Bronchial epithelial cell (primary cell): ENCODE results near the gene MRPS15. TPM values are rescaled to one million over a fixed set of nuclear protein-coding genes. Genes with fewer than 3 reads are reported as not detected.
A peak's percentile ranks its signal among the peaks of the same experiment; 100 is the strongest.

ENCODE experiments used
- DNase-seq: peaks from one replicate; pipeline ENCODE4 v3.0.0-alpha.2; 2010; ENCODE audit warnings: low read depth
- FAIRE-seq: peaks from 2 replicates; lab custom pipeline; 2011; peaks lifted over from hg19 to GRCh38; lab: Jason Lieb, UNC
- H3K27me3 ChIP-seq: 2 replicates; pipeline ENCODE4 v1.5.1; 2011; ENCODE audit warnings: low read length; ENCODE audit not compliant: control insufficient read depth, insufficient read depth
- H3K36me3 ChIP-seq: 2 replicates; pipeline ENCODE4 v1.5.1; 2011; ENCODE audit warnings: low read length; ENCODE audit not compliant: control insufficient read depth, insufficient read depth
- H3K4me3 ChIP-seq: 2 replicates; pipeline ENCODE4 v1.5.1; 2011; ENCODE audit warnings: mild to moderate bottlenecking, low read depth, low read length, control low read depth
- total RNA-seq: library from RNA; depleted of rRNA; stranded (reverse); fragments of >200 nt; gene quantifications from 2 replicates; pipeline ENCODE4 v1.2.1, GENCODE V29; 2014
- TF ChIP-seq, protein P1 (sequence below): IDR thresholded peaks from 2 replicates; pipeline ENCODE4 v1.5.1; 2011; ENCODE audit warnings: mild to moderate bottlenecking, moderate library complexity, low read length, control low read depth, inconsistent platforms; ENCODE audit not compliant: insufficient read depth, severe bottlenecking

MRPS15 gene
- total RNA-seq, 1 donor from 2014 or later = 64.5 TPM

DNA sequence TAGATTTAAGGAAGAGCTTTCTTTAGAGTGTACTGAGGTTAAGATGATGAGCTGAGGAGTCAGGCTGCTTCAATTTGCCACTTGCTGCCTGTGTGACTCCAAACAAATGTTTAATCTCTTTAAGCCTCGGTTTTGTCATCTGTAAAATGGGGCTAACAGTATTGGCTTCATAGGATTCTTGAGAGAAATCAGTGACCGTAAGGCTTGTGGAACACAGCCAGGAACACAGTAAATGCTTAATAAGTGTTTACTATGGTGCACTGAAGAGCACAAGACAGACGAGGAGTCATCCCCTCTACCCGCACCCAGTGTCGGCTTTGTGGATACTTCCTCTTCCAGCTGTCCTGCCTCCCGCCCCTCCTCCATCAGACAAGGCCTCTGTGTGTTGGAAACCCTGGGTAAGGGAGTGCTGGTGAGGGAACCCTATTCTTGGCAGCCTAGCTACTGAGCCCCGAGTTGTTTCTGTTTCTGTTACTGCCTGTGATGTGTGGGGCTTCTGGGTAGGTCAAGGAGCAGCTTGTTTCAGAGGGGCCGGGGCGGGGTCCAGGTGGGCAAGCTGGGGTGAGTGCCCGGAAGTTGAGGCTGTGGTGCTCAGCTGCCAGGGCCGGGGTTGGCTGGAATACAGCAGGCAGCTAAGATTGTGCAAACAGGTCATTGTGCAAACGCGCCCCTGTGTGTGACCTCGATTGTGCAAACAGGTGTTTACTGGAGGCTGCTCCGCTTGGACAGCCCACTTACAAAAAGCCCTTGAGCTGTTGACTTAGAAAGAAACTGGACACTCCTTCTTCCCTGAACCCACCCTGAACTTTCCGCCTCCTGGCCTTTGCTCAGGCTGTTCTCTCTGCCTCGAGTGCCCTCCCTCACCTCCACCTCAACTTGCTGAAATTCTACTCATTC, 22.5 kb upstream of the MRPS15 start:
- peak; percentile 44 for DNase-seq
- no peak for FAIRE-seq
- TF ChIP-seq, protein P1, sequence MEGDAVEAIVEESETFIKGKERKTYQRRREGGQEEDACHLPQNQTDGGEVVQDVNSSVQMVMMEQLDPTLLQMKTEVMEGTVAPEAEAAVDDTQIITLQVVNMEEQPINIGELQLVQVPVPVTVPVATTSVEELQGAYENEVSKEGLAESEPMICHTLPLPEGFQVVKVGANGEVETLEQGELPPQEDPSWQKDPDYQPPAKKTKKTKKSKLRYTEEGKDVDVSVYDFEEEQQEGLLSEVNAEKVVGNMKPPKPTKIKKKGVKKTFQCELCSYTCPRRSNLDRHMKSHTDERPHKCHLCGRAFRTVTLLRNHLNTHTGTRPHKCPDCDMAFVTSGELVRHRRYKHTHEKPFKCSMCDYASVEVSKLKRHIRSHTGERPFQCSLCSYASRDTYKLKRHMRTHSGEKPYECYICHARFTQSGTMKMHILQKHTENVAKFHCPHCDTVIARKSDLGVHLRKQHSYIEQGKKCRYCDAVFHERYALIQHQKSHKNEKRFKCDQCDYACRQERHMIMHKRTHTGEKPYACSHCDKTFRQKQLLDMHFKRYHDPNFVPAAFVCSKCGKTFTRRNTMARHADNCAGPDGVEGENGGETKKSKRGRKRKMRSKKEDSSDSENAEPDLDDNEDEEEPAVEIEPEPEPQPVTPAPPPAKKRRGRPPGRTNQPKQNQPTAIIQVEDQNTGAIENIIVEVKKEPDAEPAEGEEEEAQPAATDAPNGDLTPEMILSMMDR = no peak
- Histone ChIP-seq H3K4me3 (no peak overlapping the region), H3K27me3 (no peaks in the 10 kb centered on the region), H3K36me3 (no peaks in the 10 kb centered on the region)

DNA sequence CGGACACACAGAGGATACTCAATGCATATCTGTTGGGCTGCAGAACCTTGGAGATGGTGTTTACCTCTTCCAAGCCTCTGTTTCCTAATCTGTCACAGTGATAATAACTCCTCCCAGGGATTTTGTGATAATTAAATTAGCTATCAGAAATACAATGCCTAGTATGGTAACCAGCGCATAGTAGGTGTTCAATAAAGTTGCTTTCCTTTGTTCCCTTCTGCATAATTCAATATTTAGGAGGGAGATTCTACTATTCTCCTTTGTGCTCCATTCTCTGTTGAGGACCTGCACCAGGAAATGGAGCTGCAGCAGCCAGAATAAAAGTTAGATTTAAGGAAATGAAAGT, 21.9 kb upstream of the MRPS15 start:
- DNase-seq (no peak), FAIRE-seq (no peak)
- Histone ChIP-seq H3K27me3 (no peaks in the 10 kb centered on the region), H3K36me3 (no peaks in the 10 kb centered on the region), H3K4me3 (no peak overlapping the region)
- TF ChIP-seq, protein P1 = no peak

DNA sequence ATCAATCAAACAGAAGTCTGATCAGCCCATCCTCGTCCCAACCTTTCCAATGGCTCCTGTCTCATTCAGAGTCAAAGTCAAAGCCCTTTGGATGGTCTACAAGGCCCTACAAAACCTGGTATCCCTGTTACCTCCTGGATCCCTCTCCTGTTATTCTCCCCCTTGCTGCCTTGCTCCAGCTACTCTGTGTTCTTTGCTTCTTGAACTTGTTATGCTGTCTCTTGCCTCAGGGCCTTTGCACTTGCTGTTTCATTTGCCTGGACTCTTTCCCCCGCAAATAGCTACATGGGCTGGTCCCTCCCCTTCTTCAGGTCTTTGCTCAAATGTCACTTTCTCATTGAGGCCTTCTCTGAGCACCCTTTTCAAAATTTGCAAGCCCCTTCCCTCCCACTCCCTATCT, 19.9 kb upstream of the MRPS15 start:
- DNase-seq (no peak), FAIRE-seq (no peak)
- TF ChIP-seq, protein P1 = no peak

DNA sequence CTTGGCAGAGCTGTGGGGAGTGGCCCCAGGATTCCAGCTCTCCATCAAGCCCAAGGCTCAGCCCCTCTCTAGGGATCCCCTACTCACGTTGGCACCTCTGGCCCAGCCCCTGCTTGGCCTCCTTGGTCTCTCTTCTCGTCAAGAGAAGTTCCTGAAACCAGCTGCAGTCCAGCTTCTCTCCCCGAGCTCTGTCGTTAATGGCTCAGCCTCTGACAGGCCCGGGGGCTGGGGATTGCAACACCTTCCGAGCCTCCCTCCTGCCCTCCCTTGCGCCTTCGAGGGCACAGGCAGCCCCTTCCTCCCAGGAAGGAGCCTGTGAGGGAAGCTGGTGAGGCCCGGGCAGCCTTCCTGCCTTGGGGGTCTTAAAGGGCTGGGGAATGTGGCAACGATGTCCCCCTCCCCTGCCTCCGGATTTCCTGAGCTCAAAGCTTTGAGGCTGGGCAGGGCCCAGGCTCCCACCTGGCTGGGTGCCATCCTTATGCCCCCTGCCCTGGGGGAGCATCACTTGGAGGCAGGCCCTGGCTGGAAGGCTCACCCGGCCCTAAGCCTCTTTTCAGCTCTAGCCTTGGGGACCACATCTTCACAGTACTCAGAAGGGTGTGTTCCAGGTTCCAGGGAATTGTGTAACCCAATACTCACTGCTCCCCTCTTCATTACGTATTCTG, 18.7 kb upstream of the MRPS15 start, which contains the start of gene CSF3R:
Gene CSF3R, minus strand, starts transcription at position 190 of the 665 bp plus-strand sequence. CDS start 3,417 bp downstream, outside the sequence.
- no peaks in the 10 kb centered on the region for H3K36me3 ChIP-seq
- no peak within 1 kb of the TSS for H3K4me3 ChIP-seq
- TF ChIP-seq, protein P1 = no peak
- no peak for DNase-seq
- H3K27me3 ChIP-seq = no peaks in the 10 kb centered on the region
- no peak for FAIRE-seq

More for the DNA sequence above, 19.9 kb upstream of the MRPS15 start:
- H3K36me3 ChIP-seq = no peaks in the 10 kb centered on the region
- no peaks in the 10 kb centered on the region for H3K27me3 ChIP-seq
- H3K4me3 ChIP-seq = no peak overlapping the region

DNA sequence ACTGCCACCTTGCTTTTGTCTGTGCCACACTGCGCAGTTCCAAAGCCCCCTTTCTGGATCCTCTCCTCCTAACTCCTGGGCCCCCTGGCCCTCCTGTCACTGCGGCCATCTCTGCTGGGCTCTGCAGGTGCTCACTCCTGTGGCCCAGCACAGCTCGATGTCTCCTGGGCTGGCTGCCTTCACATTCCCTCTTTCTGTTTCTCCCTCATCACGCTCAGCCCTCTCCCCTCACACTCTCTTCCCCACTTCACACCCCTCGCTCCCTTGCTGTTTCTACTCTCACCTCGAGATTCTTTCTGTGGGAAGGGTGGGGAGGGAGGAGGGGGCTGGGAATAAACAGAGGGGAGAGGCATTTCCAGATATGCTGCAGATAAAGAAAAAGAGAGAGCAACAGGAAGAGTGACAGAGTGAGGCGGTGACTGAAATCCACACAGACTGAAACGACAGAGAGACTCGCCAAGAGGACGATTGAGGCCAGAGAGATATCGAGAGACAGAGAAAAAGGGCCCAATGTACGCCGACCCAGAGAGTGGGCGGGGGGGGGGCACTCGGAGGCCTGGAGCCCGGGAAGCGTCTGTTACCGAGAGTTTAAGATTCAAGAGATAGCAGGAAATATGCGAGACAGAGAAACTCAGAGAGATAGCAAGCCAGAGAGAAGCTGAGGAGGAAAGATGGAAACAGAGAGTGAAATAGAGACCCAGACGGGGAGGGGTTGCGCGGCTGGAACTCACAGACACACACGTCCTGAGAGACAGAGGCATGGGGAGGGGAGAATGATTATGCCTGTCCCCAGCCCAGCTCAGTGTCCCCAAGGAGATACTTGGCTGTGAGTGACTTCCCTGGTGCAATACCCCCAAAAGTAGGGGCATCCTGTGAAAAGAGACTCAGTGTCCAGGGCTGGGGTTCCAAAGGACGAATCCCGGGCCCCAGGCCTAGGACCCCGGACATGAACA, 17.9 kb upstream of the MRPS15 start:
- FAIRE-seq (no peak), DNase-seq (no peak)
- no peaks in the 10 kb centered on the region for H3K36me3 ChIP-seq
- TF ChIP-seq, protein P1 = no peak
- no peaks in the 10 kb centered on the region for H3K27me3 ChIP-seq
- H3K4me3 ChIP-seq = no peak overlapping the region
